HepG2 (cell line): ENCODE results near the gene LBX2. TPM values are rescaled to one million over a fixed set of nuclear protein-coding genes. Genes with fewer than 3 reads are reported as not detected.

Source experiments
- MED1 ChIP-seq: sonication (generic); formaldehyde crosslinking; IDR thresholded peaks from 2 replicates; pipeline ENCODE4 v1.4.0; 2020; ENCODE audit warnings: missing genetic modification reagents
- PITX1 ChIP-seq: sonication (generic); formaldehyde crosslinking; IDR thresholded peaks from 2 replicates; pipeline ENCODE4 v1.5.1; 2020; ENCODE audit warnings: mild to moderate bottlenecking, missing genetic modification reagents
- TEAD2 ChIP-seq: sonication (generic); formaldehyde crosslinking; IDR thresholded peaks from 2 replicates; pipeline ENCODE4 v1.9.0; 2021; ENCODE audit warnings: missing genetic modification reagents
- ZFYVE20 ChIP-seq: sonication (generic); formaldehyde crosslinking; IDR thresholded peaks from 2 replicates; pipeline ENCODE4 v1.8.0; 2023; ENCODE audit warnings: low read depth, mild to moderate bottlenecking, moderate library complexity, missing genetic modification reagents, borderline replicate concordance
- ZMYM4 ChIP-seq: sonication (generic); formaldehyde crosslinking; IDR thresholded peaks from 2 replicates; pipeline ENCODE4 v1.8.1; 2023; ENCODE audit warnings: mild to moderate bottlenecking, missing genetic modification reagents
- ZNF34 ChIP-seq: sonication (generic); formaldehyde crosslinking; IDR thresholded peaks from 2 replicates; pipeline ENCODE4 v1.4.0; 2020; ENCODE audit warnings: mild to moderate bottlenecking, missing genetic modification reagents, borderline replicate concordance
- ZSCAN21 ChIP-seq: sonication (generic); formaldehyde crosslinking; IDR thresholded peaks from 2 replicates; pipeline ENCODE4 v1.8.0; 2022; ENCODE audit warnings: mild to moderate bottlenecking, missing genetic modification reagents, moderate library complexity, borderline replicate concordance
- polyA plus RNA-seq, 8 experiments: library from polyadenylated mRNA; depleted of rRNA in 3 of 8; stranded (reverse) in 7 of 8; unstranded in 1 of 8; fragments of >200 nt; fragmentation: Illumina TruSeq in 4 of 8; extraction: Trizol in 4 of 8; gene quantifications; 2 replicates each; pipeline versions ENCODE4 v1.2.1 to v1.2.3, GENCODE V29; 2011 to 2016; ENCODE audit warnings: low read depth in 4 of 8, missing spikeins in 1 of 8, mixed read lengths in 1 of 8; ENCODE audit not compliant: insufficient read depth in 1 of 8
- total RNA-seq, 5 experiments: library from RNA; depleted of rRNA; stranded (reverse); fragments of >200 nt; fragmentation: Illumina TruSeq; extraction: Trizol; gene quantifications; 2 replicates each; pipeline ENCODE4 v1.2.3, GENCODE V29; 2016; ENCODE audit warnings: low read depth in 1 of 5
- TF ChIP-seq, protein P1 (sequence below): sonication (generic); formaldehyde crosslinking; IDR thresholded peaks from 2 replicates; pipeline ENCODE4 v1.4.0; 2020; ENCODE audit warnings: mild to moderate bottlenecking, missing genetic modification reagents
- TF ChIP-seq, protein P2 (sequence below): sonication (generic); formaldehyde crosslinking; IDR thresholded peaks from 2 replicates; pipeline ENCODE4 v1.4.0; 2020; ENCODE audit warnings: missing genetic modification reagents
- TF ChIP-seq, protein P3 (sequence below): sonication (generic); formaldehyde crosslinking; IDR thresholded peaks from 2 replicates; pipeline ENCODE4 v1.4.0; 2020; ENCODE audit warnings: missing genetic modification reagents, borderline replicate concordance
- TF ChIP-seq, protein P4 (sequence below): sonication (generic); formaldehyde crosslinking; IDR thresholded peaks from 2 replicates; pipeline ENCODE4 v1.4.0; 2020; ENCODE audit warnings: missing genetic modification reagents, borderline replicate concordance
- TF ChIP-seq, protein P5 (sequence below): IDR thresholded peaks from 2 replicates; pipeline ENCODE4 v1.6.1; 2016

The LBX2 gene
- total and polyA plus RNA-seq, 2 of the 13 experiments (the other 11 are each of a cell fraction or from before 2014, with no cell fraction given): 6.4 to 8.1 TPM

DNA sequence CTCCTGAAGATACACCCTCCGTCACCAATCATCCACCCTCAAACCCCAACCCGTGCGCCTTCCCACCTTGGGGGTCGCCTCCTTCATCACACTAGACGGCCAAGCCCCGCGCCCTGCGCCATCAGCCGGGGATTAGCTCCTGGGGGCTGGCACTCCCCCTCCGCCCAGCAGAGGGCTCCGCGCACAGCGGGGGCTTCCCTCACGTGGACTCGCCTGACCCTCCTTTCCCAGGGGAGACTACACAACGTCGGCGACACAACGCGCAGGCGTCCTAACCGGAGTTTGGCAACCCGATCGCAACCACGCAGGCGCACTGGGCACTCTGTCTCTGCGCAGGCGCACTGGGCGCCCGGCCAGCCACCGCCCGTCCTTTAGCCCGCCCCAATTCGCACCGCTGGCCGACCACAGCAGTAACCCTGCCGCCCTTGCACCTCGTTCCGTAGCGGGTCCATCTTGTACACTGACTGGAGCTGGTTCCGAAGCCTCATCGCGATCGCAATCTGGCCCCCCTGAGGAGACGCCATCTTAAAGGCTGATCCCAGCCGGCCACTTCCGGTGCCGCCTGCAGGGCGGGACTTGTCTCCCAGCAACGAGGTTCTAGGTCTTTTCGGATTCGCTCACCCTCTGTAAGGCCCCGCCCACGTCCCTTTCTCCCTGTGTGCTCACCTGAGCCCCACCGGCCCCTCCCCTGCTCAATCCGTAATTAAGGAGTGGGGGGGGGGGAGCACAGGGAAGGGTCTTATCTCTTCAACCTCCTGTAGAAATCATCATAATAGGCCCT is 7.9 kb upstream of the LBX2 start, which contains the start of gene PCGF1 (continued):
- TF ChIP-seq ZNF34: peak; percentile 59; the same call in 1 of the 2 replicates
- peak; percentile 97 for TF ChIP-seq PITX1 (CRISPR knock-in tag)
- TF ChIP-seq, protein P1, sequence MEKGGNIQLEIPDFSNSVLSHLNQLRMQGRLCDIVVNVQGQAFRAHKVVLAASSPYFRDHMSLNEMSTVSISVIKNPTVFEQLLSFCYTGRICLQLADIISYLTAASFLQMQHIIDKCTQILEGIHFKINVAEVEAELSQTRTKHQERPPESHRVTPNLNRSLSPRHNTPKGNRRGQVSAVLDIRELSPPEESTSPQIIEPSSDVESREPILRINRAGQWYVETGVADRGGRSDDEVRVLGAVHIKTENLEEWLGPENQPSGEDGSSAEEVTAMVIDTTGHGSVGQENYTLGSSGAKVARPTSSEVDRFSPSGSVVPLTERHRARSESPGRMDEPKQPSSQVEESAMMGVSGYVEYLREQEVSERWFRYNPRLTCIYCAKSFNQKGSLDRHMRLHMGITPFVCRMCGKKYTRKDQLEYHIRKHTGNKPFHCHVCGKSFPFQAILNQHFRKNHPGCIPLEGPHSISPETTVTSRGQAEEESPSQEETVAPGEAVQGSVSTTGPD (CRISPR knock-in tag): no peak
- TF ChIP-seq ZSCAN21 (CRISPR knock-in tag): peak; percentile 76; the same call in 1 of the 2 replicates
- TF ChIP-seq, protein P2, sequence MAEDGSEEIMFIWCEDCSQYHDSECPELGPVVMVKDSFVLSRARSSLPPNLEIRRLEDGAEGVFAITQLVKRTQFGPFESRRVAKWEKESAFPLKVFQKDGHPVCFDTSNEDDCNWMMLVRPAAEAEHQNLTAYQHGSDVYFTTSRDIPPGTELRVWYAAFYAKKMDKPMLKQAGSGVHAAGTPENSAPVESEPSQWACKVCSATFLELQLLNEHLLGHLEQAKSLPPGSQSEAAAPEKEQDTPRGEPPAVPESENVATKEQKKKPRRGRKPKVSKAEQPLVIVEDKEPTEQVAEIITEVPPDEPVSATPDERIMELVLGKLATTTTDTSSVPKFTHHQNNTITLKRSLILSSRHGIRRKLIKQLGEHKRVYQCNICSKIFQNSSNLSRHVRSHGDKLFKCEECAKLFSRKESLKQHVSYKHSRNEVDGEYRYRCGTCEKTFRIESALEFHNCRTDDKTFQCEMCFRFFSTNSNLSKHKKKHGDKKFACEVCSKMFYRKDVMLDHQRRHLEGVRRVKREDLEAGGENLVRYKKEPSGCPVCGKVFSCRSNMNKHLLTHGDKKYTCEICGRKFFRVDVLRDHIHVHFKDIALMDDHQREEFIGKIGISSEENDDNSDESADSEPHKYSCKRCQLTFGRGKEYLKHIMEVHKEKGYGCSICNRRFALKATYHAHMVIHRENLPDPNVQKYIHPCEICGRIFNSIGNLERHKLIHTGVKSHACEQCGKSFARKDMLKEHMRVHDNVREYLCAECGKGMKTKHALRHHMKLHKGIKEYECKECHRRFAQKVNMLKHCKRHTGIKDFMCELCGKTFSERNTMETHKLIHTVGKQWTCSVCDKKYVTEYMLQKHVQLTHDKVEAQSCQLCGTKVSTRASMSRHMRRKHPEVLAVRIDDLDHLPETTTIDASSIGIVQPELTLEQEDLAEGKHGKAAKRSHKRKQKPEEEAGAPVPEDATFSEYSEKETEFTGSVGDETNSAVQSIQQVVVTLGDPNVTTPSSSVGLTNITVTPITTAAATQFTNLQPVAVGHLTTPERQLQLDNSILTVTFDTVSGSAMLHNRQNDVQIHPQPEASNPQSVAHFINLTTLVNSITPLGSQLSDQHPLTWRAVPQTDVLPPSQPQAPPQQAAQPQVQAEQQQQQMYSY: no peak; the same call in 1 of the 2 replicates
- TF ChIP-seq TEAD2: no peak
- peak; percentile 75; the same call in 1 of the 2 replicates for TF ChIP-seq ZFYVE20
- TF ChIP-seq, protein P3, sequence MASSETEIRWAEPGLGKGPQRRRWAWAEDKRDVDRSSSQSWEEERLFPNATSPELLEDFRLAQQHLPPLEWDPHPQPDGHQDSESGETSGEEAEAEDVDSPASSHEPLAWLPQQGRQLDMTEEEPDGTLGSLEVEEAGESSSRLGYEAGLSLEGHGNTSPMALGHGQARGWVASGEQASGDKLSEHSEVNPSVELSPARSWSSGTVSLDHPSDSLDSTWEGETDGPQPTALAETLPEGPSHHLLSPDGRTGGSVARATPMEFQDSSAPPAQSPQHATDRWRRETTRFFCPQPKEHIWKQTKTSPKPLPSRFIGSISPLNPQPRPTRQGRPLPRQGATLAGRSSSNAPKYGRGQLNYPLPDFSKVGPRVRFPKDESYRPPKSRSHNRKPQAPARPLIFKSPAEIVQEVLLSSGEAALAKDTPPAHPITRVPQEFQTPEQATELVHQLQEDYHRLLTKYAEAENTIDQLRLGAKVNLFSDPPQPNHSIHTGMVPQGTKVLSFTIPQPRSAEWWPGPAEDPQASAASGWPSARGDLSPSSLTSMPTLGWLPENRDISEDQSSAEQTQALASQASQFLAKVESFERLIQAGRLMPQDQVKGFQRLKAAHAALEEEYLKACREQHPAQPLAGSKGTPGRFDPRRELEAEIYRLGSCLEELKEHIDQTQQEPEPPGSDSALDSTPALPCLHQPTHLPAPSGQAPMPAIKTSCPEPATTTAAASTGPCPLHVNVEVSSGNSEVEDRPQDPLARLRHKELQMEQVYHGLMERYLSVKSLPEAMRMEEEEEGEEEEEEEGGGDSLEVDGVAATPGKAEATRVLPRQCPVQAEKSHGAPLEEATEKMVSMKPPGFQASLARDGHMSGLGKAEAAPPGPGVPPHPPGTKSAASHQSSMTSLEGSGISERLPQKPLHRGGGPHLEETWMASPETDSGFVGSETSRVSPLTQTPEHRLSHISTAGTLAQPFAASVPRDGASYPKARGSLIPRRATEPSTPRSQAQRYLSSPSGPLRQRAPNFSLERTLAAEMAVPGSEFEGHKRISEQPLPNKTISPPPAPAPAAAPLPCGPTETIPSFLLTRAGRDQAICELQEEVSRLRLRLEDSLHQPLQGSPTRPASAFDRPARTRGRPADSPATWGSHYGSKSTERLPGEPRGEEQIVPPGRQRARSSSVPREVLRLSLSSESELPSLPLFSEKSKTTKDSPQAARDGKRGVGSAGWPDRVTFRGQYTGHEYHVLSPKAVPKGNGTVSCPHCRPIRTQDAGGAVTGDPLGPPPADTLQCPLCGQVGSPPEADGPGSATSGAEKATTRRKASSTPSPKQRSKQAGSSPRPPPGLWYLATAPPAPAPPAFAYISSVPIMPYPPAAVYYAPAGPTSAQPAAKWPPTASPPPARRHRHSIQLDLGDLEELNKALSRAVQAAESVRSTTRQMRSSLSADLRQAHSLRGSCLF (CRISPR knock-in tag): no peak
- TF ChIP-seq, protein P4, sequence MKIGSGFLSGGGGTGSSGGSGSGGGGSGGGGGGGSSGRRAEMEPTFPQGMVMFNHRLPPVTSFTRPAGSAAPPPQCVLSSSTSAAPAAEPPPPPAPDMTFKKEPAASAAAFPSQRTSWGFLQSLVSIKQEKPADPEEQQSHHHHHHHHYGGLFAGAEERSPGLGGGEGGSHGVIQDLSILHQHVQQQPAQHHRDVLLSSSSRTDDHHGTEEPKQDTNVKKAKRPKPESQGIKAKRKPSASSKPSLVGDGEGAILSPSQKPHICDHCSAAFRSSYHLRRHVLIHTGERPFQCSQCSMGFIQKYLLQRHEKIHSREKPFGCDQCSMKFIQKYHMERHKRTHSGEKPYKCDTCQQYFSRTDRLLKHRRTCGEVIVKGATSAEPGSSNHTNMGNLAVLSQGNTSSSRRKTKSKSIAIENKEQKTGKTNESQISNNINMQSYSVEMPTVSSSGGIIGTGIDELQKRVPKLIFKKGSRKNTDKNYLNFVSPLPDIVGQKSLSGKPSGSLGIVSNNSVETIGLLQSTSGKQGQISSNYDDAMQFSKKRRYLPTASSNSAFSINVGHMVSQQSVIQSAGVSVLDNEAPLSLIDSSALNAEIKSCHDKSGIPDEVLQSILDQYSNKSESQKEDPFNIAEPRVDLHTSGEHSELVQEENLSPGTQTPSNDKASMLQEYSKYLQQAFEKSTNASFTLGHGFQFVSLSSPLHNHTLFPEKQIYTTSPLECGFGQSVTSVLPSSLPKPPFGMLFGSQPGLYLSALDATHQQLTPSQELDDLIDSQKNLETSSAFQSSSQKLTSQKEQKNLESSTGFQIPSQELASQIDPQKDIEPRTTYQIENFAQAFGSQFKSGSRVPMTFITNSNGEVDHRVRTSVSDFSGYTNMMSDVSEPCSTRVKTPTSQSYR (CRISPR knock-in tag): no peak
- TF ChIP-seq, protein P5, sequence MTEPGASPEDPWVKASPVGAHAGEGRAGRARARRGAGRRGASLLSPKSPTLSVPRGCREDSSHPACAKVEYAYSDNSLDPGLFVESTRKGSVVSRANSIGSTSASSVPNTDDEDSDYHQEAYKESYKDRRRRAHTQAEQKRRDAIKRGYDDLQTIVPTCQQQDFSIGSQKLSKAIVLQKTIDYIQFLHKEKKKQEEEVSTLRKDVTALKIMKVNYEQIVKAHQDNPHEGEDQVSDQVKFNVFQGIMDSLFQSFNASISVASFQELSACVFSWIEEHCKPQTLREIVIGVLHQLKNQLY (CRISPR knock-in tag): peak; percentile 61
- peak; percentile 94 for TF ChIP-seq ZMYM4 (CRISPR knock-in tag)
- peak; percentile 82 for TF ChIP-seq MED1 (CRISPR knock-in tag)
